Medulla oblongata (tissue), 1 donor: ENCODE data around the gene SLC9A5.

ENCODE experiments used
- DNase-seq: peaks from one replicate; pipeline ENCODE4 v3.0.0-alpha.2; 2015; ENCODE audit errors: extremely low spot score

Gene SLC9A5

GRCh38 chr16:67248401-67249177 lies at the start of gene SLC9A5:
TSS of gene SLC9A5 (plus strand) at chr16:67248979. CDS start at chr16:67249015, 36 bp downstream.
- no peak for DNase-seq

- no peak for DNase-seq
These were observed 49.6 kb upstream of the SLC9A5 start, which contains the start of gene ELMO3 for GRCh38 chr16:67199011-67199807. TSS of gene ELMO3 (plus strand) at chr16:67199131. CDS start at chr16:67199327, 196 bp downstream.

- no peak for DNase-seq
These were observed 49.0 kb upstream of the SLC9A5 start for GRCh38 chr16:67199808-67200198.

GRCh38 chr16:67200491-67200890 lies 48.3 kb upstream of the SLC9A5 start:
- DNase-seq: no peak

- no peak for DNase-seq
These were observed 47.1 kb upstream of the SLC9A5 start for GRCh38 chr16:67201411-67202345.

- DNase-seq: no peak
These were observed 46.4 kb upstream of the SLC9A5 start for GRCh38 chr16:67202426-67202825.

- no peak for DNase-seq
These were observed 45.8 kb upstream of the SLC9A5 start for GRCh38 chr16:67202956-67203493.

GRCh38 chr16:67204076-67204475 lies 44.7 kb upstream of the SLC9A5 start:
- no peak for DNase-seq

- DNase-seq: no peak
These were observed 42.5 kb upstream of the SLC9A5 start for GRCh38 chr16:67206129-67206837.

GRCh38 chr16:67206838-67207248 lies 41.9 kb upstream of the SLC9A5 start:
- no peak for DNase-seq

GRCh38 chr16:67207249-67208091 lies 41.3 kb upstream of the SLC9A5 start:
- no peak for DNase-seq

GRCh38 chr16:67208154-67208896 lies 40.5 kb upstream of the SLC9A5 start:
- DNase-seq: no peak

GRCh38 chr16:67209565-67209964 lies 39.2 kb upstream of the SLC9A5 start:
- no peak for DNase-seq

GRCh38 chr16:67210069-67210937 lies 38.5 kb upstream of the SLC9A5 start:
- no peak for DNase-seq

GRCh38 chr16:67211674-67212073 lies 37.1 kb upstream of the SLC9A5 start:
- DNase-seq: no peak

GRCh38 chr16:67212766-67213165 lies 36.0 kb upstream of the SLC9A5 start:
- no peak for DNase-seq

GRCh38 chr16:67213197-67214019 lies 35.4 kb upstream of the SLC9A5 start:
- DNase-seq: no peak
